CD4-positive, alpha-beta T cell treated with Interleukin-6 for 4 hours (primary cell): ENCODE data around the gene PLA1A.
"Not testable (repeated sequence)": the region's sequence is repeated elsewhere in the genome, so short reads cannot be mapped to it uniquely, and the experiment has no call there.

Source experiments
- DNase-seq: peaks from one replicate; pipeline ENCODE4 v3.0.0-alpha.2; 2020; ENCODE audit warnings: mixed read lengths

Gene PLA1A

GRCh38 chr3:119669906-119670570 is 72.4 kb downstream of the PLA1A start:
- no peak for DNase-seq

GRCh38 chr3:119672776-119673175 is 75.1 kb downstream of the PLA1A start:
- DNase-seq = no peak

GRCh38 chr3:119673875-119674274 is 76.2 kb downstream of the PLA1A start:
- DNase-seq = no peak

- no peak for DNase-seq
These were observed 77.6 kb downstream of the PLA1A start for GRCh38 chr3:119675188-119675874.

- DNase-seq = no peak
These were observed 78.3 kb downstream of the PLA1A start for GRCh38 chr3:119676020-119676419.

- peak; percentile 98 for DNase-seq
These were observed 79.3 kb downstream of the PLA1A start, which contains the start of gene COX17 for GRCh38 chr3:119676771-119677640. COX17 (minus strand) TSS chr3:119677406; CDS start chr3:119677310, 96 bp downstream.

GRCh38 chr3:119677641-119677934 is 79.9 kb downstream of the PLA1A start:
- no peak for DNase-seq

- not testable (repeated sequence) for DNase-seq
These were observed 80.5 kb downstream of the PLA1A start for GRCh38 chr3:119678209-119678608.
